ENCODE data around the gene RFC3. TPM values are rescaled to one million over a fixed set of nuclear protein-coding genes. Genes with fewer than 3 reads are reported as not detected.

The RFC3 gene
- total and polyA plus RNA-seq, 9 of the 15 experiments (the other 6 are each of a cell fraction or from before 2014, with no cell fraction given) = 31.3 to 94.0 (median 54.0) TPM

GRCh38 chr13:33799950-33800592 lies 17.9 kb upstream of the RFC3 start:
- Histone ChIP-seq H3K36me3 (ENCODE audit: control insufficient read depth, insufficient read depth, low read length) (no peaks in the 10 kb centered on the region), H3K9me1 (ENCODE audit: control insufficient read depth, insufficient read depth, low read length) (no peaks in the 10 kb centered on the region), H3K27me3 (ENCODE audit: control insufficient read depth in 2 of 2, insufficient read depth in 2 of 2, low read length in 2 of 2) (no peaks in the 10 kb centered on the region), H3K4me2 (ENCODE audit: insufficient read depth, low read length) (no peak overlapping the region), H3K4me3 (no peak overlapping the region), H3K79me2 (ENCODE audit: control insufficient read depth, insufficient read depth, low read length) (no peaks in the 10 kb centered on the region), H3K9me3 (replicated peaks; ENCODE audit: control insufficient read depth, insufficient read depth, low read depth, low read length) (no peaks in the 10 kb centered on the region), H2AFZ (ENCODE audit: low read depth, low read length) (no peak overlapping the region), H3K4me1 (replicated peaks in 1 of 2; ENCODE audit: control insufficient read depth in 2 of 2, insufficient read depth in 2 of 2, low read length in 2 of 2) (no peaks in the 10 kb centered on the region), H4K20me1 (replicated peaks; ENCODE audit: control insufficient read depth, insufficient read depth, low read length) (no peaks in the 10 kb centered on the region), H3K27ac (ENCODE audit: extremely low read depth, low read depth, low read length) (no peak overlapping the region), H3K9ac (ENCODE audit: insufficient read depth in 1 of 2, low read depth in 2 of 2, low read length in 2 of 2) (no peak overlapping the region)
- no TSS peak for BruUV-seq (replicated peaks)
- 5% methylated on average over 6 of the region's 6 CpGs for WGBS (ENCODE audit: insufficient coverage, low coverage, missing lambda C conversion rate)
- DNase-seq (ENCODE audit: extremely low read depth in 1 of 4, low spot score in 3 of 4) = no peak
- no peak for TF ChIP-seq PBX2 (CRISPR knock-in tag; IDR thresholded peaks at IDR 0.05; ENCODE audit: low read depth)
- TF ChIP-seq PBX2 (tag; conservative IDR thresholded peaks at IDR 0.05; ENCODE audit: low read depth) = no peak
- no peak for TF ChIP-seq RHOXF2B (CRISPR knock-in tag; conservative IDR thresholded peaks at IDR 0.05)
- peak in 1 of 3 experiments; percentile 29; a peak in 1 of 6 replicates for TF ChIP-seq CTCF (IDR thresholded peaks at IDR 0.05 in 2 of 3, conservative IDR thresholded peaks at IDR 0.05 in 1 of 3; ENCODE audit: insufficient read depth in 2 of 3, low read depth in 1 of 3, low read length in 3 of 3)
- TF ChIP-seq RNF2 (IDR thresholded peaks at IDR 0.05) = no peak
- no peak for TF ChIP-seq ZNF134 (CRISPR knock-in tag; conservative IDR thresholded peaks at IDR 0.05)
- TF ChIP-seq SFPQ (IDR thresholded peaks at IDR 0.05; ENCODE audit: low read depth, low read length) = no peak
- no peak for TF ChIP-seq NFRKB (IDR thresholded peaks at IDR 0.05; ENCODE audit: low read depth)
- TF ChIP-seq RAD21 (CRISPR knock-in tag; conservative IDR thresholded peaks at IDR 0.05 in 1 of 2, IDR thresholded peaks at IDR 0.05 in 1 of 2) = peak; percentile 33; a peak in 3 of 4 replicates
- no peak for TF ChIP-seq SRSF3 (IDR thresholded peaks at IDR 0.05; ENCODE audit: insufficient read depth, low read length)
- no peak for TF ChIP-seq GMEB1 (CRISPR knock-in tag; IDR thresholded peaks at IDR 0.05)
- TF ChIP-seq TFAM (CRISPR knock-in tag; conservative IDR thresholded peaks at IDR 0.05) = no peak
- ChIA-PET POLR2A (interaction anchor here (1.4 kb wide), 1 partner anchor 9 kb away, joined by 3 read pairs; no protein-coding TSS in a partner anchor), CTCF (ENCODE audit: low intra/inter-chr PET ratio) (no interaction called here)
- FAIRE-seq = no peak
- ATAC-seq = peak; percentile 54; the same call in 2 of the 3 replicates
- in situ Hi-C loops (cut with MboI) (no loop called here), intact Hi-C loops (cut with micrococcal nuclease) (no loop called here)
